SH-SY5Y (cell line): ENCODE measurements around the gene WDFY4.

Experiments
- GATA2 ChIP-seq: IDR thresholded peaks from 2 replicates; pipeline ENCODE4 v1.6.1; 2011; ENCODE audit warnings: mild to moderate bottlenecking, low read depth, low read length
- GATA3 ChIP-seq: IDR thresholded peaks from 2 replicates; pipeline ENCODE4 v1.6.1; 2011; ENCODE audit warnings: low read depth, mild to moderate bottlenecking, low read length, moderate library complexity

Gene WDFY4

GRCh38 chr10:48905311-48905710 is 220.6 kb downstream of the WDFY4 start:
- TF ChIP-seq GATA2 (no peak), GATA3 (no peak)

GRCh38 chr10:48906841-48907240 is 222.2 kb downstream of the WDFY4 start:
- TF ChIP-seq GATA2, result no peak
- TF ChIP-seq GATA3, result no peak

- TF ChIP-seq GATA2 (no peak), GATA3 (no peak)
Observed at GRCh38 chr10:48907730-48908129, 223.1 kb downstream of the WDFY4 start.

- TF ChIP-seq GATA3 (no peak), GATA2 (no peak)
Observed at GRCh38 chr10:48910548-48910947, 225.9 kb downstream of the WDFY4 start.

- TF ChIP-seq GATA3 (no peak), GATA2 (no peak)
Observed at GRCh38 chr10:48913674-48914073, 229.0 kb downstream of the WDFY4 start.

GRCh38 chr10:48923748-48924147 is 239.1 kb downstream of the WDFY4 start:
- TF ChIP-seq GATA2 (no peak), GATA3 (no peak)

GRCh38 chr10:48924988-48925387 is 240.3 kb downstream of the WDFY4 start:
- TF ChIP-seq GATA2, result no peak
- no peak for TF ChIP-seq GATA3

GRCh38 chr10:48926255-48926654 is 241.6 kb downstream of the WDFY4 start:
- TF ChIP-seq GATA2, result no peak
- TF ChIP-seq GATA3, result no peak

- TF ChIP-seq GATA3, result no peak
- no peak for TF ChIP-seq GATA2
Observed at GRCh38 chr10:48926764-48927540, 242.3 kb downstream of the WDFY4 start.

- TF ChIP-seq GATA3 (no peak), GATA2 (no peak)
Observed at GRCh38 chr10:48929413-48929990, 244.8 kb downstream of the WDFY4 start.

GRCh38 chr10:48931188-48931587 is 246.5 kb downstream of the WDFY4 start:
- TF ChIP-seq GATA3 (no peak), GATA2 (no peak)

GRCh38 chr10:48932831-48933664 is 248.4 kb downstream of the WDFY4 start:
- TF ChIP-seq GATA2 (no peak), GATA3 (no peak)

GRCh38 chr10:48934672-48935501 is 250.2 kb downstream of the WDFY4 start:
- TF ChIP-seq GATA2 (no peak), GATA3 (no peak)

- no peak for TF ChIP-seq GATA2
- no peak for TF ChIP-seq GATA3
Observed at GRCh38 chr10:48935577-48935976, 250.9 kb downstream of the WDFY4 start.

GRCh38 chr10:48937796-48938195 is 253.1 kb downstream of the WDFY4 start:
- TF ChIP-seq GATA3 (no peak), GATA2 (no peak)

- TF ChIP-seq GATA2, result no peak
- TF ChIP-seq GATA3, result no peak
Observed at GRCh38 chr10:48938281-48938680, 253.6 kb downstream of the WDFY4 start.
